H54 (cell line): ENCODE measurements around the gene ACMSD.
A peak's percentile ranks its signal among the peaks of the same experiment; 100 is the strongest.
"Not testable (repeated sequence)": the region's sequence is repeated elsewhere in the genome, so short reads cannot be mapped to it uniquely, and the experiment has no call there.

ENCODE experiments used
- DNase-seq: peaks from one replicate; pipeline ENCODE4 v3.0.0; 2011; ENCODE audit warnings: low spot score, mixed read lengths; ENCODE audit not compliant: insufficient read length
- FAIRE-seq: peaks from 3 replicates; lab custom pipeline; 2011; peaks lifted over from hg19 to GRCh38; lab: Jason Lieb, UNC
- POLR2A ChIP-seq: IDR thresholded peaks from 2 replicates; pipeline ENCODE4 v1.6.1; 2011; ENCODE audit warnings: low read depth, mild to moderate bottlenecking, low read length

Gene ACMSD

GRCh38 chr2:134905168-134905567, 66.8 kb downstream of the ACMSD start:
- DNase-seq (no peak), FAIRE-seq (no peak)

GRCh38 chr2:134906726-134907125, 68.3 kb downstream of the ACMSD start:
- FAIRE-seq (no peak), DNase-seq (no peak)
- no peak for TF ChIP-seq POLR2A

More at GRCh38 chr2:134905168-134905567, 66.8 kb downstream of the ACMSD start:
- no peak for TF ChIP-seq POLR2A

- FAIRE-seq, DNase-seq: not testable (repeated sequence)
Observed at GRCh38 chr2:134907441-134908116, 69.2 kb downstream of the ACMSD start.

- no peak for FAIRE-seq
Observed at GRCh38 chr2:134910763-134911399, 72.5 kb downstream of the ACMSD start.

GRCh38 chr2:134911400-134911785, 73.0 kb downstream of the ACMSD start:
- TF ChIP-seq POLR2A = no peak
- FAIRE-seq (no peak), DNase-seq (no peak)

More at GRCh38 chr2:134910763-134911399, 72.5 kb downstream of the ACMSD start:
- TF ChIP-seq POLR2A = no peak
- no peak for DNase-seq

GRCh38 chr2:134912361-134912760, 73.9 kb downstream of the ACMSD start:
- TF ChIP-seq POLR2A = no peak
- FAIRE-seq = peak; percentile 89
- DNase-seq = no peak

- FAIRE-seq (peak; percentile 36), DNase-seq (no peak)
- TF ChIP-seq POLR2A = no peak
Observed at GRCh38 chr2:134917360-134917865, 79.0 kb downstream of the ACMSD start.

GRCh38 chr2:134917888-134918525, 79.6 kb downstream of the ACMSD start:
- peak; percentile 74 for FAIRE-seq
- peak; percentile 61 for DNase-seq

GRCh38 chr2:134918526-134919340, 80.3 kb downstream of the ACMSD start, which contains the start of gene CCNT2:
Gene CCNT2, plus strand, starts transcription at chr2:134918822. Its CDS starts 33 bp downstream, at chr2:134918855.
- peak; percentile 76 for TF ChIP-seq POLR2A
- DNase-seq = peak; percentile 85
- FAIRE-seq = peak; percentile 92

More at GRCh38 chr2:134917888-134918525, 79.6 kb downstream of the ACMSD start:
- TF ChIP-seq POLR2A = peak; percentile 60

GRCh38 chr2:134919341-134920210, 81.2 kb downstream of the ACMSD start:
- TF ChIP-seq POLR2A = no peak
- FAIRE-seq = peak; percentile 77
- no peak for DNase-seq

- no peak for TF ChIP-seq POLR2A
- FAIRE-seq = no peak
- DNase-seq = no peak
Observed at GRCh38 chr2:134924912-134925311, 86.5 kb downstream of the ACMSD start.

- no peak for TF ChIP-seq POLR2A
- no peak for DNase-seq
- peak; percentile 73 for FAIRE-seq
Observed at GRCh38 chr2:134926231-134926931, 88.0 kb downstream of the ACMSD start.
